Neural crest cell (in vitro differentiated cells): ENCODE results near the gene TLR9. TPM values are rescaled to one million over a fixed set of nuclear protein-coding genes. Genes with fewer than 3 reads are reported as not detected.
A peak's percentile ranks its signal among the peaks of the same experiment; 100 is the strongest.
"Not testable (repeated sequence)": the region's sequence is repeated elsewhere in the genome, so short reads cannot be mapped to it uniquely, and the experiment has no call there.

Experiments
- DNase-seq: peaks from one replicate; pipeline ENCODE4 v3.0.0; 2021; ENCODE audit warnings: low read depth, mixed read lengths, low spot score
- H3K27ac Mint-ChIP-seq: one replicate; pipeline ENCODE4 v1.8.0; 2021; ENCODE audit warnings: mild to moderate bottlenecking, mixed read lengths; ENCODE audit not compliant: unreplicated experiment
- H3K27me3 Mint-ChIP-seq: 2 replicates; pipeline ENCODE4 v1.8.0; 2021; ENCODE audit warnings: low read depth, mild to moderate bottlenecking, mixed read lengths
- H3K36me3 Mint-ChIP-seq: 2 replicates; pipeline ENCODE4 v1.8.0; 2021; ENCODE audit warnings: low read depth, mild to moderate bottlenecking, mixed read lengths
- H3K4me1 Mint-ChIP-seq: 2 replicates; pipeline ENCODE4 v1.8.0; 2021; ENCODE audit warnings: mixed read lengths
- H3K4me3 Mint-ChIP-seq: one replicate; pipeline ENCODE4 v1.8.0; 2021; ENCODE audit warnings: mild to moderate bottlenecking, mixed read lengths
- H3K9me3 Mint-ChIP-seq: 2 replicates; pipeline ENCODE4 v1.8.0; 2021; ENCODE audit warnings: mixed read lengths
- long read RNA-seq: library from polyadenylated mRNA; unstranded; transcript quantifications from one replicate; pipeline ENCODE4 v2.0.0, GENCODE V29; 2020
- total RNA-seq: library from RNA; stranded (reverse); gene quantifications from 2 replicates; pipeline ENCODE4 v1.2.1, GENCODE V29; 2021
- TF ChIP-seq, protein P1 (sequence below): fragments of 200-600 bp; sonication (generic); conservative IDR thresholded peaks from 2 replicates; pipeline ENCODE4 v1.5.0; 2021; ENCODE audit warnings: antibody characterized with exemption, mild to moderate bottlenecking

Gene TLR9
- 0.16 TPM in 1 of 2 replicates, not detected in the other for total RNA-seq
- long read RNA-seq = 0 reads

- Mint-ChIP-seq H3K27me3 (no peaks in the 10 kb centered on the region), H3K4me3 (no peak within 1 kb of the TSS), H3K36me3 (no peaks in the 10 kb centered on the region), H3K4me1 (peaks cover under 1% of the 10 kb centered on the region), H3K27ac (no peak within 1 kb of the TSS), H3K9me3 (no peaks in the 10 kb centered on the region)
- TF ChIP-seq, protein P1, sequence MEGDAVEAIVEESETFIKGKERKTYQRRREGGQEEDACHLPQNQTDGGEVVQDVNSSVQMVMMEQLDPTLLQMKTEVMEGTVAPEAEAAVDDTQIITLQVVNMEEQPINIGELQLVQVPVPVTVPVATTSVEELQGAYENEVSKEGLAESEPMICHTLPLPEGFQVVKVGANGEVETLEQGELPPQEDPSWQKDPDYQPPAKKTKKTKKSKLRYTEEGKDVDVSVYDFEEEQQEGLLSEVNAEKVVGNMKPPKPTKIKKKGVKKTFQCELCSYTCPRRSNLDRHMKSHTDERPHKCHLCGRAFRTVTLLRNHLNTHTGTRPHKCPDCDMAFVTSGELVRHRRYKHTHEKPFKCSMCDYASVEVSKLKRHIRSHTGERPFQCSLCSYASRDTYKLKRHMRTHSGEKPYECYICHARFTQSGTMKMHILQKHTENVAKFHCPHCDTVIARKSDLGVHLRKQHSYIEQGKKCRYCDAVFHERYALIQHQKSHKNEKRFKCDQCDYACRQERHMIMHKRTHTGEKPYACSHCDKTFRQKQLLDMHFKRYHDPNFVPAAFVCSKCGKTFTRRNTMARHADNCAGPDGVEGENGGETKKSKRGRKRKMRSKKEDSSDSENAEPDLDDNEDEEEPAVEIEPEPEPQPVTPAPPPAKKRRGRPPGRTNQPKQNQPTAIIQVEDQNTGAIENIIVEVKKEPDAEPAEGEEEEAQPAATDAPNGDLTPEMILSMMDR = no peak
- DNase-seq = no peak
These were observed at the start of gene TLR9 for GRCh38 chr3:52225452-52226228. TLR9 (minus strand) TSS chr3:52225645; CDS start chr3:52225529, 116 bp downstream.

DNA sequence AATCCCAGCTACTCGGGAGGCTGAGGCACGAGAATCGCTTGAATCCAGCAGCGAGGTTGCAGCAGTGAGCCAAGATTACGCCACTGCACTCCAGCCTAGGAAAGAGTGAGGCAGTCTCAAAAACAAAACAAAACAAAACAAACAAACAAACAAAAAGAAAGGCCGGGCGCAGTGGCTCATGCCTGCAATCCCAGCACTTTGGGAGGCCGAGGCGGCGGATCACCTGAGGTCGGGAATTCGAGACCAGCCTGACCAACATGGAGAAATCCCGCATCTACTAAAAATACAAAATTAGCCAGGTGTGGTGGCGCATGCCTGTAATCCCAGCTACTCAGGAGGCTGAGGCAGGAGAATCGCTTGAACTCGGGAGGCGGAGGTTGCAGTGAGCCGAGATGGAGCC is 49.3 kb upstream of the TLR9 start:
- H3K9me3 Mint-ChIP-seq, H3K27me3 Mint-ChIP-seq, DNase-seq, H3K27ac Mint-ChIP-seq: not testable (repeated sequence)
- peaks cover 17% of the 10 kb centered on the region for H3K36me3 Mint-ChIP-seq
- peaks cover 53% of the 10 kb centered on the region for H3K4me1 Mint-ChIP-seq
- H3K4me3 Mint-ChIP-seq = peak overlapping the region; percentile 73

DNA sequence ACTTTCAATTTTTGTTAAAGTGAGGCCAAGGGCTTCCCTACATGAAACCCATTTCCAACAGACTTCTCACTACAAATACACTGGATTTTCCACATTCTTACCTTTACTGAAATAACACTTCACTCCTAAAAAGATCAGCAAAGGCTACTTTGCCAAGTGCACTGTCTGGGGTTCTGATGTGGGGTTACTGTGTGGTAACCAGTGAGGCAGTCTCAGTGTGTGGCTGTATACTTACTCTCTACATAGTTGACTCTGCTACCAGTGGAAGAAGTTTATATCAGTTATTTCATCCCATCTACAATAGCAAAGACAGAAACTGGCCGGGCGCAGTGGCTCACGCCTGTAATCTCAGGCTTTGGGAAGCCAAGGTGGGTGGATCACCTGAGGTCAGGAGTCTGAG is 47.4 kb upstream of the TLR9 start:
- no peak for DNase-seq
- Mint-ChIP-seq H3K9me3 (no peaks in the 10 kb centered on the region), H3K4me3 (peak overlapping the region; percentile 56), H3K36me3 (peaks cover 22% of the 10 kb centered on the region), H3K27me3 (no peaks in the 10 kb centered on the region), H3K4me1 (peaks cover 47% of the 10 kb centered on the region), H3K27ac (no peak overlapping the region)
- TF ChIP-seq, protein P1 = no peak

DNA sequence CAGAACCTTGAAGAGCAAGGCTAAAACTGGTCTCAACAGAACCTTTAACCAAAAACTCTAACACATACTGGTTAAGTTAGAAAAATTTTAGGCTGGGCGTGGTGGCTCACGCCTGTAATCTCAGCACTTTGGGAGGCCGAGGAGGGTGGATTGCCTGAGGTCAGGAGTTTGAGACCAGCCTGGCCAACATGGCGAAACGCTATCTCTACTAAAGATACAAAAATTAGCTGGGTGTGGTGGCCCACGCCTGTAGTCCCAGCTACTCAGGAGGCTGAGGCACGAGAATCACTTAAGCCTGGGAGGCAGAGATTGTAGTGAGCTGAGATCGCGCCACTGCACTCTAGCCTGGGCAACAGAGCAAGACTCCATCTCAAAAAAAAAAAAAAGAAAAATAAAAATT is 46.7 kb upstream of the TLR9 start:
- Mint-ChIP-seq H3K36me3 (peaks cover 20% of the 10 kb centered on the region), H3K4me1 (peaks cover 41% of the 10 kb centered on the region)
- not testable (repeated sequence) for H3K9me3 Mint-ChIP-seq, H3K4me3 Mint-ChIP-seq, H3K27ac Mint-ChIP-seq, H3K27me3 Mint-ChIP-seq, DNase-seq

DNA sequence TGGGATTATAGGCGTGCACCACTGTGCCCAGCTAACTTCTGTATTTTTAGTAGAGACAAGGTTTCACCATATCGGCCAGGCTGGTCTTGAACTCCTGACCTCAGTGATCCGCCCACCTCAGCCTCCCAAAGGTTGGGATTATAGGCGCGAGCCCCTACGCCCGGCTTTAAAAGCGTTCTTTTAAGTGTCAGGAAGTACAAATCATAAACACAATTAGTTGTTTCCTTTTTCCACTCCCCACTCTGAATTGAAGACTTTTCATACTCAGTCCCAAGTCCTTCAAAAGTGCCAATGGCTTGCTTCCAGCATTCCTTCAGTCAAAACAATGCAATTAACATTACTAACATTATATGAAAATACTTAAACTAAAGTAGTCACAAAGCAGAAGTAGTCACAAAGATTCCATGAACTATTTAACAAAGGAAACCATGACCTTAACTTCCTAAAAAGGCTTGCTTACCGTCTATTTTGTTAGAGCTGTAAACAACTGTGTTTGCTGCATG is 44.9 kb upstream of the TLR9 start:
- no peaks in the 10 kb centered on the region for H3K27me3 Mint-ChIP-seq

GRCh38 chr3:52269776-52270175 is 44.3 kb upstream of the TLR9 start:
- no peak overlapping the region for H3K27ac Mint-ChIP-seq
- TF ChIP-seq, protein P1 = no peak
- H3K4me1 Mint-ChIP-seq = peaks cover 21% of the 10 kb centered on the region
- H3K36me3 Mint-ChIP-seq = peaks cover 25% of the 10 kb centered on the region
- no peak overlapping the region for H3K4me3 Mint-ChIP-seq
- no peaks in the 10 kb centered on the region for H3K27me3 Mint-ChIP-seq
- no peak for DNase-seq
- no peaks in the 10 kb centered on the region for H3K9me3 Mint-ChIP-seq

More for the DNA sequence above, 44.9 kb upstream of the TLR9 start:
- DNase-seq = no peak
- TF ChIP-seq, protein P1 = no peak
- Mint-ChIP-seq H3K9me3 (no peaks in the 10 kb centered on the region), H3K4me3 (no peak overlapping the region), H3K4me1 (peaks cover 24% of the 10 kb centered on the region), H3K36me3 (peaks cover 28% of the 10 kb centered on the region), H3K27ac (no peak overlapping the region)
